Embryonic facial prominence (tissue), 1 donor: ENCODE measurements around the gene NCSTN.
"Not testable (repeated sequence)": the region's sequence is repeated elsewhere in the genome, so short reads cannot be mapped to it uniquely, and the experiment has no call there.

Experiments used
- DNase-seq: peaks from one replicate; pipeline ENCODE4 v3.0.0-alpha.2; 2016; ENCODE audit errors: extremely low spot score

The NCSTN gene

GRCh38 chr1:160371756-160372155 is 28.6 kb downstream of the NCSTN start:
- DNase-seq = no peak

- no peak for DNase-seq
Measured at GRCh38 chr1:160373696-160374095, 30.5 kb downstream of the NCSTN start.

- DNase-seq = no peak
Measured at GRCh38 chr1:160374306-160375110, 31.3 kb downstream of the NCSTN start.

GRCh38 chr1:160375788-160376524 is 32.8 kb downstream of the NCSTN start:
- no peak for DNase-seq

- peak; percentile 76 for DNase-seq
Measured at GRCh38 chr1:160376525-160377131, 33.4 kb downstream of the NCSTN start.

GRCh38 chr1:160377585-160378206 is 34.5 kb downstream of the NCSTN start:
- DNase-seq = no peak

- DNase-seq = not testable (repeated sequence)
Measured at GRCh38 chr1:160384812-160385211, 41.6 kb downstream of the NCSTN start.

- not testable (repeated sequence) for DNase-seq
Measured at GRCh38 chr1:160388406-160388805, 45.2 kb downstream of the NCSTN start.

GRCh38 chr1:160394673-160395072 is 51.5 kb downstream of the NCSTN start:
- no peak for DNase-seq

GRCh38 chr1:160397651-160398050 is 54.5 kb downstream of the NCSTN start:
- DNase-seq = no peak

- no peak for DNase-seq
Measured at GRCh38 chr1:160398823-160399222, 55.6 kb downstream of the NCSTN start.

GRCh38 chr1:160399544-160400222 is 56.5 kb downstream of the NCSTN start:
- DNase-seq = no peak

- DNase-seq = peak; percentile 69
Measured at GRCh38 chr1:160400223-160400645, 57.1 kb downstream of the NCSTN start, which contains the start of gene VANGL2. TSS of gene VANGL2 (plus strand) at chr1:160400564. CDS start at chr1:160415838, 15,274 bp downstream.

- DNase-seq = peak; percentile 56
Measured at GRCh38 chr1:160400646-160401486, 57.7 kb downstream of the NCSTN start.

- no peak for DNase-seq
Measured at GRCh38 chr1:160401487-160401805, 58.3 kb downstream of the NCSTN start.

- no peak for DNase-seq
Measured at GRCh38 chr1:160402001-160402795, 59.0 kb downstream of the NCSTN start.

- no peak for DNase-seq
Measured at GRCh38 chr1:160403244-160403643, 60.1 kb downstream of the NCSTN start.

- DNase-seq = no peak
Measured at GRCh38 chr1:160404094-160404493, 60.9 kb downstream of the NCSTN start.

- no peak for DNase-seq
Measured at GRCh38 chr1:160405331-160405877, 62.2 kb downstream of the NCSTN start.
